HG02798 (cell line): ENCODE data around the gene C1QL1.

Experiments used
- ATAC-seq: cut with Tn5 transposase; IDR thresholded peaks from one replicate; pipeline ENCODE4 v1.9.1; 2021; ENCODE audit warnings: mild to moderate bottlenecking; ENCODE audit not compliant: unreplicated experiment, poor library complexity

C1QL1 gene

GRCh38 chr17:44917456-44917855 is 50.6 kb downstream of the C1QL1 start:
- ATAC-seq = no peak

- ATAC-seq = no peak
Measured at GRCh38 chr17:44916781-44917241, 51.3 kb downstream of the C1QL1 start.

- ATAC-seq = no peak
Measured at GRCh38 chr17:44915862-44916780, 52.0 kb downstream of the C1QL1 start.

GRCh38 chr17:44915321-44915726 is 52.8 kb downstream of the C1QL1 start, which contains the start of gene GFAP:
Gene GFAP (minus strand): TSS chr17:44915500. CDS start chr17:44915486, 14 bp downstream.
- no peak for ATAC-seq

- no peak for ATAC-seq
Measured at GRCh38 chr17:44914698-44915271, 53.3 kb downstream of the C1QL1 start.

- ATAC-seq = no peak
Measured at GRCh38 chr17:44914148-44914547, 54.0 kb downstream of the C1QL1 start.

- ATAC-seq = no peak
Measured at GRCh38 chr17:44913676-44914075, 54.4 kb downstream of the C1QL1 start.

GRCh38 chr17:44912763-44913544 is 55.1 kb downstream of the C1QL1 start:
- no peak for ATAC-seq

- no peak for ATAC-seq
Measured at GRCh38 chr17:44911133-44912001, 56.7 kb downstream of the C1QL1 start.

GRCh38 chr17:44910231-44911106 is 57.6 kb downstream of the C1QL1 start:
- ATAC-seq = no peak
